HPDE6-E6E7 (cell line): ENCODE results near the gene CAPNS1.
"Not testable (repeated sequence)": the region's sequence is repeated elsewhere in the genome, so short reads cannot be mapped to it uniquely, and the experiment has no call there.

Experiments used
- DNase-seq: peaks from one replicate; pipeline ENCODE4 v3.0.0; 2011; ENCODE audit warnings: missing footprints; ENCODE audit errors: extremely low spot score

The CAPNS1 gene

DNA sequence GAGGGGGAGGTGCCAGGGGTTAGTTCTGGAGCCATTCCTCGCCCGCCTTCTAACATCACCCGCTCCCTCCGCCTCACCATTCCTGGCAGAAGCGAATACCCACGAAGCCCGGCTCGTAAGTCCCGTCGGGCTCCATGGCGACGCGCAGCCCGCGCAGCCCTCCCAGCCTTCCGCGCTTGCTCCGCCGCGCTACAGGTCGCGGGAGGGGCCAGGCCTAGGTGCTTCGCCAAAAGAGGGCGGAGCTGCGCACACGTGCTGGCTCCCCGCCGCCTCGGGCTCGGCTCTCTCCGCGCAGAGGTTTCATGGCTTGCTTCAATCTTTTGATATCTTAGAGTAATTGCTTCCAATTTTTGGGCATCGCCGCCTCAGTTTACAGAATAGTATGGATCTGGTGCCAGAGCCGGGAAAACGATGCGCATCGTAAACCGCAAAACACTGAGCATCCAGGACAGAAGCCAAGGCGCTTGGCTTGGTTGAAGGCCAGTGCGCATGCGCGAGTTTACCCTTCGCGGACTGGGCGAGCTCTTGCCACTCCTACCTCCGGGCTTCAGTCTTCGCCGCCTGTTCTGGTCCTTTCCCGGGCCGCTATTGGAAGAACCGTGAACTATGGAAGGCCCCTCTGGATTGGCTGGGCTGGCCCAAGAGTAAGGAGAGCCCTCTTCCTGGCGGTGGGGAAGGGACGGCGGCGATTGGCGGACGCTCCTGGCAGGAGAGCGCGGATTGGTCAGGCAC is 25.0 kb upstream of the CAPNS1 start, which contains the start of gene POLR2I:
Gene POLR2I, minus strand, starts transcription at position 155 of the 732 bp plus-strand sequence. Its CDS starts 19 bp downstream, at position 136.
- peak; percentile 99 for DNase-seq

DNA sequence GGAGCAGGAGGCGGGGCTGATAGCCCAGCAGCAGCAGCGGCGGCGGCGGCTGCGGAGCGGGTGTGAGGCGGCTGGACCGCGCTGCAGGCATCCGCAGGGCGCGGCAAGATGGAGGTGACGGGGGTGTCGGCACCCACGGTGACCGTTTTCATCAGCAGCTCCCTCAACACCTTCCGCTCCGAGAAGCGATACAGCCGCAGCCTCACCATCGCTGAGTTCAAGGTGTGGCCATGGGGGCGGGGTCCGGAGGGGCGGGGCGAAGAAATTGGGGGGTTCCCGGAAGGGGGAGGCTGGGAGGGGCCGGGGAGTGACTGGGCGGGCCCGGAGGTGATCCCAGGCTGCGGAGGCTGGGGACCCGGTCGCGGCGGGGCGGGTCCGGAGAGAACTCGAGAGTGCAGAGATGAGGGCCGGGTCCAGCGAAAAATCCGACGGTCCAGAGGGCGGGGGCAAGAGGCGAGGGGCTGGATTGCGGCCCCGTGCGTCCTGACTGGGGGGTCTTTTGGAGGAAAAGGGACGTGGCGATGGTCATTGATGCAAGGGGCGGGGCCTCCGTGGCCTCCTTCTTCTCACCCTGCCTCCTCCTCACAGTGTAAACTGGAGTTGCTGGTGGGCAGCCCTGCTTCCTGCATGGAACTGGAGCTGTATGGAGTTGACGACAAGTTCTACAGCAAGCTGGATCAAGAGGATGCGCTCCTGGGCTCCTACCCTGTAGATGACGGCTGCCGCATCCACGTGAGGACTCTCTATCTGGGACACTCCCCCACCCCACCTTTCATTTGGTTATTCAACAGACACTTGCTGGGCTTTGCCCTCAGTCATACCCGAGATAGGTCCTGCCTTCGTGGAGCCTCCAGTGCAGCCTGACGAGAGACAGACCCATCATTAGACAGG is 24.2 kb upstream of the CAPNS1 start, which contains the start of gene TBCB:
Gene TBCB, plus strand, starts transcription at position 16 of the 891 bp plus-strand sequence. Its CDS starts 93 bp downstream, at position 109.
- no peak for DNase-seq

DNA sequence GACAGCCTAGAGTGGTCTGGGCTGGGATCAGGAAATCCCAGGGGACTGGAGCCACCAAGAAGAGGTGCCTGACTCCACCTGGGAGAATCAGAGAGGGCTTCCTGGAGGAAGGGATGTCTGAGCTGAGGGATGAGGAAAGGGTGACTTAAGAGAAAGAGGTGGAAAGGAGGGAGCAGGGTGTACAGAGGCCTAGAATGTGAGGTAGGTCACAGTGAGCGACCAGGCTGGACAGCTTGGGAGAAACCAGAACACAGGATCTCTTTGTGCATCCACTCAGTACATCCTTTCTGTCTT is 23.6 kb upstream of the CAPNS1 start:
- no peak for DNase-seq

DNA sequence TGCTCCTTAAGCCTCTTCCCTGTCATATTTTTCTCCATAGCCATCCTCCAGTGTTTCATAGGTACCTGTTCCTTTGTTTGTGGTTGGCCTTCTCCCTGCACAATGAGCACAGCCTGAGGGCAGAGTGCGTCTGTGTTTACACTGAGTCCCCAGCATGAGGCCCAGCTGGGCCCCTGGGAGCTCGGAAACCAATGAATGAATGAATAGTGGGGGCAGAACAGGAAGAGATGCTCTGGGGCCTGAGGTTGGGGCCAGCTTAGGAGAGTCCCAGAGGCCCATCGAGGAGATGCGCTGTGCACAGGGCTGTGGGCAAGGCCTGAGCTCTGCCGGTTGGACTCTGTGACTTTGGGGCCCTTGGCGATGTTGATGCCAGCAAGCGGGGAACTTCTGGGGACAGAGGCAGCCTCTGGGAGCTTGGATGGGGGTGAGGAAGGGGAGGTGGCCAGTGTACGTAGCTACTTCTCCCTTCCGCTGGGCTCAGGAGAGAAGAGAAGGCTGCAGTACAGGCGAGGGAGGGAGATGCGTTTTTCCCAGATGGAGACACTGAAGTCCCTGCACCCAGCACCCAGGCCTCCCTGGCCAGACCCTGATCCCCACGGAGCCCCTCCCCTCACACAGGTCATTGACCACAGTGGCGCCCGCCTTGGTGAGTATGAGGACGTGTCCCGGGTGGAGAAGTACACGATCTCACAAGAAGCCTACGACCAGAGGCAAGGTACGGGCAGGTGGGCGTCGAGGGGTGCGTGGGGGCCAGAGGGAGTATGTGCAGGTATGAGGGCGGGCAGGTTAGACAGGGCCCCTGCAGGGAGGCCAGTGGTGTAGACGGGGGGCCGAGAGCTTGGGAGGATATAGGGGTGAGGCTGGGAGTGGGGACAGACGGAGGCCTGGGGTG is 19.5 kb upstream of the CAPNS1 start:
- DNase-seq: no peak

DNA sequence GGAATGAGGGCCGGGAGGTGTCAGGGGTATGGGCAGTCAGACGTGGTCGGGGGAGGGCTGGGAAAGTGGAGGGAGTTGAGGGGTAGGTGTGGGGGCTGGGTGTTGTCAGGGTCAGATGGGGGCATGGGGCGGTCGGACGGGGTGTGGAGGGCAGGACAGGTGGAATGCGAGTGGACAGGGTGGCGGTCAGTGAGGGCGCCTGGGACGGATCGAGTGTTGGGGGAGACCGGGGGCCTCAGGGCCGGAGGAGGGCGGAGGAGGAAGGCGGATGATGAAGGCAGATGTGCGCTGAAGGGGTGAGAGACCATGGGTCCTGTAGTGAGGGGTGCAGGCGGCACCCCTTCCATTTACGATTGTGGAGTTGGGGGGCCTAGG is 18.9 kb upstream of the CAPNS1 start:
- DNase-seq: no peak

DNA sequence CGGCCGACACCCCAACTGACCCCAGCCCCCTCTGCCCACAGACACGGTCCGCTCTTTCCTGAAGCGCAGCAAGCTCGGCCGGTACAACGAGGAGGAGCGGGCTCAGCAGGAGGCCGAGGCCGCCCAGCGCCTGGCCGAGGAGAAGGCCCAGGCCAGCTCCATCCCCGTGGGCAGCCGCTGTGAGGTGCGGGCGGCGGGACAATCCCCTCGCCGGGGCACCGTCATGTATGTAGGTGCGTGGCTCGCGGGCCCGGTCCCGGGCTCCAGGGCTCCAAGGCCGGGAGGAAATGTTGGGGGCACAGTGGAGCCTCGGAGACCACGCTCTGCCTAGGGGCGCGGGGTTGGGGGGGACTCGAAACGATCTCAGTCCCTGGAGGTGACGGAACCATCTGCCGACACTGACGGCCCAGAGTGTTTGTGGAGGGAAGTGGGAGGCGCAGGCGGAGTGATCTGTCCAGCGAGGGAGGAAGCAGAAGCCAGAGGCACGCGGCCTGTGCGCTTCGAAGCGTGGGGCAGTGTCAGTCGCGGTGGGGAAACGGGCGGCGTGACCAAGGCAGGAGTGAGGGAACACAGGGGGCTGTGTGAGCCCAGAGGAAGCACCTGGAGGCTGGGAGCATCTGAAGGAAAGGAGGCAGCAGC is 18.3 kb upstream of the CAPNS1 start:
- no peak for DNase-seq

DNA sequence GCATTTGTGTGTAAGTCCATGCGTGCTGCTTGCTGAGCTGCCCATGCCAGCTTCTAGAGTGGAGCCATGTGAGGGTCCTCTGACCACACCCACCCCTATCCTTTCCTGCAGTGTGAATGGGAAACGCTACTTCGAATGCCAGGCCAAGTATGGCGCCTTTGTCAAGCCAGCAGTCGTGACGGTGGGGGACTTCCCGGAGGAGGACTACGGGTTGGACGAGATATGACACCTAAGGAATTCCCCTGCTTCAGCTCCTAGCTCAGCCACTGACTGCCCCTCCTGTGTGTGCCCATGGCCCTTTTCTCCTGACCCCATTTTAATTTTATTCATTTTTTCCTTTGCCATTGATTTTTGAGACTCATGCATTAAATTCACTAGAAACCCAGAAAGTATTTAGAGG is 14.3 kb upstream of the CAPNS1 start:
- DNase-seq: no peak

DNA sequence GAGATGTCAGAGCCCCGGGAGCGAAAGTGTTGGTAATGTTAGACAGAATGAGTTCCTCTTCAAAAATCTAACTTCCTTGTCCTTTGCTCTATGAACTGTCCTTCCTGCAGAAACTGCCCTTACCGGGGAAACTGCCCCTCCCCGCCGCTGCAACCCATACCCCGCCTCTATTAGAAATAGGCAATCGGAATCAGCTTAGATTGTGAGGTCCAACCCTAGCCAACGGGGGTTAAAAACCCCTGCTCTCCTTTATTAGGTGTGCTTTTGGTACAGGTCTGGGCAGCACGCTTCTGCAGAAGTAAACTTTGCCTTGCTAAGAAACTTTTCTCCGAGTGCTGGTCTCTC is 11.5 kb upstream of the CAPNS1 start:
- DNase-seq: no peak

DNA sequence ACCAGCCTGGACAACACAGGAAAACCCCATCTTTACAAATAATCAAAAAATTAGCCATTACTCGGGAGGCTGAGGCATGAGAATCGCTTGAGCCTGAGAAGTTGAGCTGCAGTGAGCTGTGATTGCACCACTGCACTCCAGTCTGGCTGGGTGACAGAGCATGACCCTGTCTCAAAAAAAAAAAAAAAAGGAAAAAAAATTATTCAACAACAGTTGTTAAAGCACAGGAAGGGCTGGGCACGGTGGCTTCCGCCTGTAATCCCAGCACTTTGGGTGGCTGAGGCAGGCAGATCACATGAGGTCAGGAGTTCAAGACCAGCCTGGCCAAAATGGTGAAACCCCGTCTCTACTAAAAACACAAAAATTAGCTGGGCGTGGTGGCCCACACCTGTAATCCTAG is 8.6 kb upstream of the CAPNS1 start:
- DNase-seq: not testable (repeated sequence)

DNA sequence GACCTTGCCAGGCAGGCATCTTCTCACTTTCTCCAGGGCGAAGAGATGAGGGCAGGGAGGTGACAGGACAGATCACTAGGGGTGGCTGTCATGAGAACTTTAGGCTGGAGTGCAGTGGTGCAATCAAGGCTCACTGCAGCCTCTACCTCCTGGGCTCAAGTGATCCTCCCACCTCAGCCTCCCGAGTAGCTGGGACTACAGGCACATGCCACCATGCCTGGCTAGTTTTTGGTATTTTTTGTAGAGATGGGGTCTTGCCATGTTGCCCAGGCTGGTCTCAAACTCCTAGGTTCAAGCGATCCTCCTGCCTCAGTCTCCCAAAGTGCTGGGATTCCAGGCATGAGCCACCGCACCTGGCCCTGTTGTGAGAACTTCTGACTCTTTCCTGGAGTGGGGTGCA is 5.0 kb upstream of the CAPNS1 start:
- DNase-seq: not testable (repeated sequence)

DNA sequence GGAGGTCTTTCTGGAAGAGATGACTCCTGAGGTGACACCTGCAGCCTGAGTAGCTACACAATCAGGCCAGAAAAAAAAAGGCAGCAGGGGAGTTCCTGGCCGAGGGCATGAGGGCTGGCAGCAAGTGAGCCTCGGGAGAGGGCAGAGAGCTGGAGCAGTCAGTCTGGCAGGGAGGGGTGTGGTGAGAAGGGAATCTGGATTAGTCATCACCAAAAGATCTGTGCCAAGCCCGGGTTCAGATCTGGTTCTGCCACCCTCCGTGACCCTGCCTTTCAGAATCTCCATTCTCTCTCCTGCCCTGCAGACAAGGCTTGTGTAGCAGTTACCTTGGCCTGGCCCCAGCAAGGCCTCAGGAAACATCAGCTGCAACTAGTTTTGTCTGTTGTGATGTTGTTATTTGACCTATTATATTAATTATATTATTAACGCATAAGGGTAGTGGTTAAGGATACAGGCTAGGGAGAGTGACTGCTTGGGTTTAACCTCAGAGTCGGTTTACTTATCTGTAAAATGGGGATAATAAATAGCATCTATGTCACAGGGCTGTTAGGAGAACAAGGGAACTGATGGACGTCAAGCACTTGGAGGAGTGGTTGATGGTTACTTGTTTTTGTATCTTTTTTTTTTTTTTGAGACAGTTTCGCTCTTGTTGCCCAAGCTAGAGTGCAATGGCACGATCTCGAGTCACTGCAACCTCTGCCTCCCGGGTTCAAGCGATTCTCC is 2.7 kb upstream of the CAPNS1 start:
- peak; percentile 80 for DNase-seq

DNA sequence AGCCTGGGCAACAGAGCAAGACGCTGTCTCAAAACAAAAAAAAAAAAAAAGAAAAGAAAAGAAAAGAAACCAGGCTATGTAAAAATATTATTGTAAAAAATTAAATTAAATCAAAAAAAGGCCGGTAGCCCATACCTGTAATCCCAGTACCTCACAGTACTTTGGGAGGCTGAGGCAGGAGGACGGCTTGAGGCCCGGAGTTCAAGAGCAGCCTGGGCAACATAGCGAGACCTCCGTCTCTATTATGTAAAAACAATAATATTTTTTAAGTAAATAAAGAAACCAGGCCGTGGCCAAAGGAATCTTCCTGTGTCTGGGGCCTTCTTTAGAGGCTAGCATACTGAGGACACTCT is 770 bp upstream of the CAPNS1 start:
- DNase-seq: no peak

DNA sequence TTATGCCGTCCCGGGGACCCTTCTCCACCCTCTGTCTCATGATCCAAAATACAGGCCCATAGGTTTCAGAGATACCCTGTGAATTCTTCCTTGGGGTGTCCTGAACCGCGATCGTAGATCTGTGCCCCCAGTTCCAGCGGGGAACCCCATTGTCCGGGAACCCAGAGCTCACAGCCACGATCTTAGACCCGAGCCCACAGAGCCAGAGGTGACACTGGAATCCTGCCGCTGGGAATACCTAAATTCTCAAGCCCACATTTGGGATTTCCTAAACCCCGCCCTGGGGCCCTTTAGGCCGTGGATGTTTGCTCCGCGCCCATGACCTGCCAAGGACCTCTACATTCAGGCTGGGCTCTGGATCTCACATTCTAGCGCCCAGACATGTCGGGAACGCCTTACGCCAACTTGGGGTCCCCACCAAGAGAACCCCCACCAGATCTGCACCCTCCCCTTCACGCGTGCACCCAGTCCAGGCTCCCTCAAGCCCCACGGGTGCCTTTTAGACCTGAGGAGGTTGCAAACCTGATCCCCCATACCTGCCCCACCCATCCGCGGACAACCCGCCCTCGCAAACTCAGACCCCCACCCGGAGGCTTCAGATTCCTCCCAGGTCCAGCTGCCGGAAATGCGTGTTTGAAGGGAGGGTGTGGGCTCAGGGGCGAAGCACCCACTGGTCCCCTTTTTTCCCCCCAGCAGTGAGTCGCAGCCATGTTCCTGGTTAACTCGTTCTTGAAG is 605 bp downstream of the CAPNS1 start:
- no peak for DNase-seq

DNA sequence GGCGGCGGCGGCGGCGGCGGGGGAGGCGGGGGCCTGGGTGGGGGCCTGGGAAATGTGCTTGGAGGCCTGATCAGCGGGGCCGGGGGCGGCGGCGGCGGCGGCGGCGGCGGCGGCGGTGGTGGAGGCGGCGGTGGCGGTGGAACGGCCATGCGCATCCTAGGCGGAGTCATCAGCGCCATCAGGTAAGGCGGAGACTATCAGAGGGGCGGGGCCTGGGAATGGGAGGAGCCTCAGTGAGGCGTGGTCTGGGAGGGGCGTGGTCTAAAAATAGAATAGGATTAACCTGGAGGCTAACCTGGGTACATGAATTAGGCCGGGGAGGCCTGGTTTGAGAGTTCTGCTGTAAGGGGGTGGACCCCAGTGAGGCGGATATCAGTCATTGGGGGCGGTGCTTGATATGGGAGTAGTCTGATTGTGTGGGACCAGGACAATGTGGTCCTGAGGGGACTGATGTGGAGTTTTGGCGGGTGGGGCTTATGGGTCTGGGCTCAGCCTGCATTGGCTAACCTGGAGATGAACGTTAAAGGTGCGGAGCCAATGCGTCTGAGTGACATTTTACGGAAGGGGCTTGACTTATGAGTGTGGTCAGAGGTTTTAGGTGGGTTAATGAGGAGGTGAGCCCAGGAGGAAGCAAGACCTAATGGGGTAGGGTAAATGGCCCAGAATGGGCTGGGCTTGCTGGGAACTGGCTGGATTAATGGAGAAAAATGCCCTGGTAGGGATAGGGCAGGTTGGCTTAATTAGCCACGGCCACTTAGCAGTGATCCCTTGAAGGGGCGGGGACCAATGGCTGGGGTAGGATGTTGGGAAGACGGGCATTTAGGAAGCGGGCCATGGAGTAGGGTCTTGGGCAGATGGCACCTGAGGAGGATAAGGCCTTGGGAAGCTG is 1.4 kb downstream of the CAPNS1 start:
- peak; percentile 77 for DNase-seq

DNA sequence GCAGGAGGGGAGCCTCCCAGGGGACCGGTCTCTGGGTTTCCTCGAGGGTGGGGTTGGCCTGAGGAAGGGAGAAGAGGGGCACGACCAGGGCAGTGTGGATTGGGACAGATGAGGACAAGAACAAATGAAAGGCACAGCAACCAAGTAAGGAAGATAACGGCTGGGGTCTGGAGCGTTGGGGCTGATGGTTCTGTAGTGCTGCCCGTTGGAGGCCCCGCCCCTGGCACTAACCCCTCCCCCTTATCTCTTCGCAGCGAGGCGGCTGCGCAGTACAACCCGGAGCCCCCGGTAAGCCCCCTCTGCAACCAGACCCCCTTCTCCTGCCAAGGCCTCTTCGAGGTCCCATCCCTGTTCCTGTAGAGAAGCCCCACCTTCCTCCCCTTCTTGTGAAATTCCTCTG is 2.2 kb downstream of the CAPNS1 start:
- DNase-seq: no peak

DNA sequence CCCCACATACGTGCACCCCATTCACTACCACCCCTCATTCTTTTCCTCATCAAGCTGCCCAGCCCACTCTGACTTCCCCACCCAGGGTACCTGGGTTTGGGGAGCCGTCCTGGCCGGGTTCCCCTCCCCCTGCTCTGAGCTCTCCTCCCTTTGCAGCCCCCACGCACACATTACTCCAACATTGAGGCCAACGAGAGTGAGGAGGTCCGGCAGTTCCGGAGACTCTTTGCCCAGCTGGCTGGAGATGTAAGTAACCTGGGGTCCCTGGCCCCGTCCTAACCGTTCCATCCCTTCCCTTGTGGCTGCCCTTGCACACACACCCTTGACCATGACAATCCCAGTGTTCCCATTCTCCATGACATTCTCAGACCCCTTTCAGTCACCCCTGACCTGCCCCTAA is 2.6 kb downstream of the CAPNS1 start:
- no peak for DNase-seq

DNA sequence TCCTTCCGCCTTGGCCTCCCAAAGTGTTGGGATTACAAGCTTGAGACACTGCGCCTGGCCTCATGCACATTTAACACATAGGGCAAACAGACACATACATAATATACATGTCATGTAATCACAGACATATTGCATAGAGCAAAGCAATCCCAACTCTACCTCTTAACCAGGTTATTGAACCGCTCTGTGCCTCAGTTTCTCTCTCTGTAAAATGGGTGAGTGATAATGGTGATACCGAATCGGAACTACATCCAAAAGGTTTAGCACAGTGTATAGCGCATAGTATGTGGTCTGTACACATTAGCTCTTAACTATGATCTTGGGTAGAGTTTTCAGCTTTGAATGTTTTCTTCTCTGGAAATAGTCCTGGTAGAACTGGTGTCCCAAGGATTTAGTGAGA is 4.8 kb downstream of the CAPNS1 start:
- DNase-seq: no peak

DNA sequence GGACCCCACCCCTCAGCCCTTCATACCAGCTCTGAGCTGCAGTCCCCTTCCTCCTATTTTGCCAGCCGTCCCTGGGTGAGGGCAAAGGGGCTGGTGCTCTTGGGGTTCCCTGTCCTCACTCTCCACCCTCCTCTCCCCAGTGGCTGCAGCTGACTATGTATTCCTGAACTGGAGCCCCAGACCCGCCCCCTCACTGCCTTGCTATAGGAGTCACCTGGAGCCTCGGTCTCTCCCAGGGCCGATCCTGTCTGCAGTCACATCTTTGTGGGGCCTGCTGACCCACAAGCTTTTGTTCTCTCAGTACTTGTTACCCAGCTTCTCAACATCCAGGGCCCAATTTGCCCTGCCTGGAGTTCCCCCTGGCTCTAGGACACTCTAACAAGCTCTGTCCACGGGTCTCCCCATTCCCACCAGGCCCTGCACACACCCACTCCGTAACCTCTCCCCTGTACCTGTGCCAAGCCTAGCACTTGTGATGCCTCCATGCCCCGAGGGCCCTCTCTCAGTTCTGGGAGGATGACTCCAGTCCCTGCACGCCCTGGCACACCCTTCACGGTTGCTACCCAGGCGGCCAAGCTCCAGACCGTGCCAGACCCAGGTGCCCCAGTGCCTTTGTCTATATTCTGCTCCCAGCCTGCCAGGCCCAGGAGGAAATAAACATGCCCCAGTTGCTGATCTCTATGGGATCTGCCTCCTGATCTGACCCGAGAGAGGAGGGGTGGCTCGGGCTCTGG is 10.0 kb downstream of the CAPNS1 start:
- DNase-seq: peak; percentile 69

DNA sequence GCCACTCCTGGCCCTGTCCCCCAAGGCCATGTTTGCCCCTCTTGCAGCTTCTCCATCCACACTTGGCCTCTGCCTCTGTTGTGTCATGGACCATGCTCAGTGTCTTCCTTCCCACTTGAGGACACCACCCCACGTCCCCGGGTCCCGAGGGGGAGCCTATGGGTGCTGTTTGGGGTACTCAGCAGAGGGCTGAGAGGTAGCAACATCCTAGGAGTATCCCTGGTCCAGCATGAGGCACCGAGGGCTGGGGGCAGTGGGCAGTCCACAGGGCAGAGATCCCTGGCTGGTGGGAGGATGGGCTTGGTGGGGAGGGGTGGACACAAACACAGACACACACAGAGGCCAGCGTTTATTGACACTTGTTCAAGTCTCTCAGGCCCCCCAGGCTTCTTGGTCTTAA is 10.7 kb downstream of the CAPNS1 start:
- DNase-seq: no peak
